ENCODE results near the gene LHX6. TPM values are rescaled to one million over a fixed set of nuclear protein-coding genes. Genes with fewer than 3 reads are reported as not detected.

Gene LHX6
- total RNA-seq, 1 experiment from 2014 or later: 4.1 TPM

GRCh38 chr9:122264360-122265148, 35.8 kb upstream of the LHX6 start, which contains the start of the genes MRRF and RBM18:
TSS of gene MRRF (plus strand) at chr9:122264882. CDS start at chr9:122270892, 6,010 bp downstream.
TSS of gene RBM18 (minus strand) at chr9:122264840. CDS start at chr9:122261492, 3,348 bp downstream.
- intact Hi-C loops (cut with micrococcal nuclease): no loop called here
- ATAC-seq (peak; percentile 87), DNase-seq (ENCODE audit: low read depth, low spot score) (peak; percentile 86)
- Histone ChIP-seq H3K9ac (ENCODE audit: low read length) (peak within 1 kb of the TSS; percentile 76), H3K4me3 (replicated peaks in 1 of 2; ENCODE audit: low read depth in 1 of 2, low read length in 2 of 2) (peak within 1 kb of the TSS; percentile 82 to 83), H3K4me2 (ENCODE audit: low read length) (peak within 1 kb of the TSS; percentile 90), H3K36me3 (ENCODE audit: control insufficient read depth in 1 of 2, insufficient read depth in 2 of 2, low read length in 2 of 2) (peaks cover 11 to 12% of the 10 kb centered on the region in 2 experiments; a peak in 2 of 4 replicates), H3K9me3 (ENCODE audit: control insufficient read depth in 1 of 2, insufficient read depth in 1 of 2, low read depth in 1 of 2, low read length in 2 of 2) (no peaks in the 10 kb centered on the region), H2AFZ (ENCODE audit: low read depth, low read length, poor library complexity, severe bottlenecking) (no peak within 1 kb of the TSS), H3K27ac (ENCODE audit: low read depth, low read length) (peak within 1 kb of the TSS; percentile 94), H3K4me1 (ENCODE audit: control insufficient read depth in 1 of 2, insufficient read depth in 2 of 2, low read length in 2 of 2) (peaks cover 6 to 20% of the 10 kb centered on the region in 2 experiments), H3K9me2 (ENCODE audit: insufficient read depth) (no peaks in the 10 kb centered on the region), H4K20me1 (ENCODE audit: insufficient read depth) (no peaks in the 10 kb centered on the region), H3K27me3 (ENCODE audit: insufficient read depth, low read length) (no peaks in the 10 kb centered on the region), H3K79me2 (ENCODE audit: insufficient read depth, low read length) (peaks cover 84% of the 10 kb centered on the region)
- TF ChIP-seq SP1 (IDR thresholded peaks at IDR 0.05; ENCODE audit: low read depth): peak; percentile 84
- no peak for TF ChIP-seq CEBPB (IDR thresholded peaks at IDR 0.05; ENCODE audit: low read depth)
- no peak for TF ChIP-seq EZH2 (IDR thresholded peaks at IDR 0.05)
- no peak for TF ChIP-seq JUND (IDR thresholded peaks at IDR 0.05)
- TF ChIP-seq ELF1 (IDR thresholded peaks at IDR 0.05; ENCODE audit: borderline replicate concordance, low read depth): peak; percentile 45; the same call in 1 of the 2 replicates
- no peak for TF ChIP-seq FOSL1 (IDR thresholded peaks at IDR 0.05; ENCODE audit: low read depth)
- peak; percentile 98 for TF ChIP-seq MAX (IDR thresholded peaks at IDR 0.05)
- TF ChIP-seq SIN3A (IDR thresholded peaks at IDR 0.05; ENCODE audit: low read depth): peak; percentile 90
- TF ChIP-seq POLR2AphosphoS5 (IDR thresholded peaks at IDR 0.05; ENCODE audit: low read depth, low read length): peak; percentile 89
- peak; percentile 87 for TF ChIP-seq ZFX (IDR thresholded peaks at IDR 0.05)
- TF ChIP-seq YY1 (IDR thresholded peaks at IDR 0.05; ENCODE audit: extremely low read depth, insufficient replicate concordance, low read depth, low read length): peak; percentile 72
- no peak for TF ChIP-seq REST (IDR thresholded peaks at IDR 0.05; ENCODE audit: low read depth)
- TF ChIP-seq EZH2phosphoT487 (IDR thresholded peaks at IDR 0.05; ENCODE audit: borderline replicate concordance): no peak
- peak; percentile 81; the same call in 1 of the 2 replicates for TF ChIP-seq CBX3 (IDR thresholded peaks at IDR 0.05; ENCODE audit: low read depth)
- peak; percentile 93; the same call in 1 of the 2 replicates for TF ChIP-seq SRF (IDR thresholded peaks at IDR 0.05; ENCODE audit: low read depth)
- TF ChIP-seq TCF7L2 (IDR thresholded peaks at IDR 0.05; ENCODE audit: borderline replicate concordance, extremely low read depth, insufficient read depth, insufficient read length): peak; percentile 56
- no peak for TF ChIP-seq RAD21 (IDR thresholded peaks at IDR 0.05; ENCODE audit: low read depth)
- TF ChIP-seq EGR1 (IDR thresholded peaks at IDR 0.05; ENCODE audit: low read depth): no peak
- peak; percentile 80 for TF ChIP-seq POLR2A (IDR thresholded peaks at IDR 0.05; ENCODE audit: borderline replicate concordance, extremely low read depth, insufficient read depth, insufficient read length)
- RAD21 ChIA-PET (ENCODE audit: low non-redundant PET in 1 of 2, low total read pairs in 2 of 2, uncharacterized antibody in 2 of 2, unreplicated experiment in 2 of 2): interaction anchor here in 1 of 2 experiments (0.7 kb wide), 1 partner anchor 149 kb away, joined by 3 read pairs; no protein-coding TSS in a partner anchor
- CTCF ChIA-PET: interaction anchor here (0.7 to 1.4 kb wide), 3 partner anchors 120 to 165 kb away, joined by 3 to 7 read pairs (median 3); no protein-coding TSS in a partner anchor
- POLR2A ChIA-PET: interaction anchor here (1.1 kb wide), 1 partner anchor 165 kb away, joined by 3 read pairs; no protein-coding TSS in a partner anchor
- BruUV-seq (replicated peaks): TSS peak; percentile 72
